HCT116 (cell line): Measurements from ENCODE around the gene NOL11.
A peak's percentile ranks its signal among the peaks of the same experiment; 100 is the strongest.

Experiments
- CEBPB ChIP-seq: IDR thresholded peaks from 2 replicates; pipeline ENCODE4 v1.6.1; 2012; ENCODE audit warnings: low read depth
- EZH2 ChIP-seq: fragments of 200-600 bp; sonication (generic); IDR thresholded peaks from 2 replicates; pipeline ENCODE4 v1.6.1; 2017; ENCODE audit warnings: antibody characterized with exemption, mixed run types
- POLR2A ChIP-seq: IDR thresholded peaks from 2 replicates; pipeline ENCODE4 v1.7.0; 2011; ENCODE audit warnings: borderline replicate concordance; ENCODE audit not compliant: insufficient read depth, insufficient read length; ENCODE audit errors: extremely low read depth
- TF ChIP-seq, protein P1 (sequence below), 3 experiments: fragments of 200-600 bp in 1 of 3; sonication (generic) in 1 of 3; IDR thresholded peaks in 2 of 3; conservative IDR thresholded peaks in 1 of 3; 2 replicates each; pipeline ENCODE4 v1.5.1; 2012 to 2017; ENCODE audit warnings: low read depth in 2 of 3, low read length in 2 of 3, antibody characterized with exemption in 1 of 3, borderline replicate concordance in 1 of 3, control low read depth in 1 of 3, mild to moderate bottlenecking in 1 of 3, mixed read lengths in 1 of 3, mixed run types in 1 of 3, moderate library complexity in 1 of 3; ENCODE audit not compliant: insufficient read depth in 1 of 3

DNA sequence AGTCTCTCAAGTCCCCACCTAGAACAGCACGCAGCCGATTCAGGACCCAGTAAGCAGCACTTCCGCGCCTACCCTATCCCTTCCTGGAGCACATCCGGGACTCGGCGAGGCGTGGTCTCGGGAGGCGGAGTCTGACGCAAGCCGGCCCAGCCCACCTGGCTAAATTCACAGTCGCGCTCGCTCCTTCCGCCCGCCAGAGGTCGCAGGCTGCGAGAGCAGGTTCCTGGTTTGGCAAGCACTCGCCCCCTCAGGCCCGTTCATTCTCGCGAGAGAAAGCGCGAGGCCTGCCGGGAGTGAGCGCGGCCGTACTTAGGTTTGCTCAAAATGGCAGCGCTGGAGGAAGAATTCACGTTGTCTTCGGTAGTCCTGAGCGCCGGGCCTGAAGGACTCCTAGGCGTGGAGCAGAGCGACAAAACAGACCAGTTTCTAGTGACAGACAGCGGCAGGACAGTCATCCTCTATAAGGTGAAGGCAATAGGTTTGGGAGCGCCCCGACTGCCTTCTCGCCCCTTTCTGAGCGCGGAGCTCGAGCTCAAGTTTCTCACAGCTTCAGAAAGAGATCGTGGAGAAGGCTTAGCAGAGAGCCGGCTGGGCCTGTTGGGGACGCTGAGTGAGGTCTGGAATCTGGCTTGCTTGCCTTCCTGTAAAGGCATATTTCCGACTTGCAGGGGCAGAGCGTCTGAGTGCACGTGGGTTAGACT is at the start of gene NOL11:
- TF ChIP-seq POLR2A (peak; percentile 95), EZH2 (no peak), CEBPB (peak; percentile 90)
- TF ChIP-seq, protein P1, sequence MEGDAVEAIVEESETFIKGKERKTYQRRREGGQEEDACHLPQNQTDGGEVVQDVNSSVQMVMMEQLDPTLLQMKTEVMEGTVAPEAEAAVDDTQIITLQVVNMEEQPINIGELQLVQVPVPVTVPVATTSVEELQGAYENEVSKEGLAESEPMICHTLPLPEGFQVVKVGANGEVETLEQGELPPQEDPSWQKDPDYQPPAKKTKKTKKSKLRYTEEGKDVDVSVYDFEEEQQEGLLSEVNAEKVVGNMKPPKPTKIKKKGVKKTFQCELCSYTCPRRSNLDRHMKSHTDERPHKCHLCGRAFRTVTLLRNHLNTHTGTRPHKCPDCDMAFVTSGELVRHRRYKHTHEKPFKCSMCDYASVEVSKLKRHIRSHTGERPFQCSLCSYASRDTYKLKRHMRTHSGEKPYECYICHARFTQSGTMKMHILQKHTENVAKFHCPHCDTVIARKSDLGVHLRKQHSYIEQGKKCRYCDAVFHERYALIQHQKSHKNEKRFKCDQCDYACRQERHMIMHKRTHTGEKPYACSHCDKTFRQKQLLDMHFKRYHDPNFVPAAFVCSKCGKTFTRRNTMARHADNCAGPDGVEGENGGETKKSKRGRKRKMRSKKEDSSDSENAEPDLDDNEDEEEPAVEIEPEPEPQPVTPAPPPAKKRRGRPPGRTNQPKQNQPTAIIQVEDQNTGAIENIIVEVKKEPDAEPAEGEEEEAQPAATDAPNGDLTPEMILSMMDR (IDR thresholded peaks at IDR 0.05 in 2 of 3, conservative IDR thresholded peaks at IDR 0.05 in 1 of 3; ENCODE audit: borderline replicate concordance in 1 of 3, insufficient read depth in 1 of 3, low read depth in 2 of 3, low read length in 2 of 3): peak; percentile 92 to 99 (median 96)
